ENCODE data around the gene ANKRD12.

DNA sequence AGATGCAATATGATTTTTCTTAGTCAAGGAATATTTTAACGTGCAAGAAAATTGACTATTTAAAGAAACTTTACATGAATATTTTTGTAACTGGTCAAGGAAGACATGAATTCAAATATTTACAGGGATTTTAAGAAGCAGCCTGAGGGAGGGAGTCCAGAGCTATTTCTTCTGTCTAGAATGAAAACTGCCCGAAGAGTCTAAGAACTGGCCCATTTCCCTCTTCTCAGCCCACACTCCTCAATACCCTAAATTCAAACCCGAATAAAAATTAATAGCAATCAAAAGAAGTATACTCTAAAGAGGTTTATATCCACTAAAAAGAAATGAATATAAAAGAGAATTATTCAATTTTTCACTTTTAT lies 40.6 kb upstream of the ANKRD12 start:
- TF ChIP-seq CTCF (IDR thresholded peaks at IDR 0.05) (no peak), POLR2A (IDR thresholded peaks at IDR 0.05) (no peak)

All from heart left ventricle (tissue), 13 donors.